HFF-Myc (cell line): ENCODE measurements around the gene LCOR.
A peak's percentile ranks its signal among the peaks of the same experiment; 100 is the strongest.

Experiments
- DNase-seq: peaks from one replicate; pipeline ENCODE4 v3.0.0-alpha.2; 2011; ENCODE audit warnings: low read depth; ENCODE audit errors: extremely low read depth
- H3K4me3 ChIP-seq: replicated peaks from 2 replicates; pipeline ENCODE4 v1.5.1; 2011; ENCODE audit warnings: low read depth, mild to moderate bottlenecking, control low read depth, low read length
- TF ChIP-seq, protein P1 (sequence below): IDR thresholded peaks from 2 replicates; pipeline ENCODE4 v1.5.1; 2012; ENCODE audit warnings: mild to moderate bottlenecking, low read depth, low read length, control low read depth; ENCODE audit errors: missing control alignments

Gene LCOR

DNA sequence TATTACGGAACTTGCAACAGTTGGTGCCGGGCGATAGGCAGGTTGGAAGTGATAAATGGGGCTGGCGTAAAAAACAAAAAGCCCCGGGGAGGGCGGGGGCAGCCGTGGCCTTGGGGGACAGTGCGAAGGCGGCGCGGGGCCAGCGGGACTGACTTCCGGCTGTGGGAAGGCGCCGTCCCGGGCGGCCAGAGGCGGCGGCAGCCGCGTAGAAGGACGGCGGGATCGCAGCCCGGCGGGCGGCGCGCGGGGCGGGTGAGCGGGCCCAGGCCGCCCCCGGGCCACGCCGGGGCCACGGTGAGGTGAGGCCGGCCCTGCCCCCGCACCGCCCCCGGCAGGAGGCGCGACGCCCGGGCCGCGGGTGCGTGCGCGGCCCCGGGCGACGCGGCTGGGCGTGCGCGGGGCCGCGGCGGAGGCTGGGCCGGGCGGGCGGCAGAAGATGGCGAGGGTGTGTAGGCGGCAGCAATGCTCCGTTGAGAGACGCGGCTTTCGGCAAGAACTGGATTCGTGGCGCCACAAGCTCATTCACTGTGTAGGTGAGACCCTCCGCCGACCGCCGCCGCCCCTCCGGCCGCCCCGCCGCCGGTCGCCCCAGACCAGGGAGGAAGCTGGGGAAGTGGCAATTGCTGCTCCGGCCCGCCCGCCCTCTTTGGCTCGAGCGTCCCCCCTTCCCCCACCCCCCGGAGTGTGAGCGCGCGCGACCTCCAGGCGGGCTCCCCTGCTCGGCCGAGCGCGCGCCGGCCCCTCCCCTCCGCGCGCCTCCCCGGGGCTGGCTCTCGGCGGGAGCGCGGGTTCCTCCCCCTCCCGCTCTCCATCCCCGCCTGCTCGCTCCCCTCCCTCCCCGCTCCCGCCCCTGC is at the start of gene LCOR:
Gene LCOR (plus strand): TSS at position 432 of the 854 bp plus-strand sequence. CDS start 116,760 bp downstream, outside the sequence.
- TF ChIP-seq, protein P1, sequence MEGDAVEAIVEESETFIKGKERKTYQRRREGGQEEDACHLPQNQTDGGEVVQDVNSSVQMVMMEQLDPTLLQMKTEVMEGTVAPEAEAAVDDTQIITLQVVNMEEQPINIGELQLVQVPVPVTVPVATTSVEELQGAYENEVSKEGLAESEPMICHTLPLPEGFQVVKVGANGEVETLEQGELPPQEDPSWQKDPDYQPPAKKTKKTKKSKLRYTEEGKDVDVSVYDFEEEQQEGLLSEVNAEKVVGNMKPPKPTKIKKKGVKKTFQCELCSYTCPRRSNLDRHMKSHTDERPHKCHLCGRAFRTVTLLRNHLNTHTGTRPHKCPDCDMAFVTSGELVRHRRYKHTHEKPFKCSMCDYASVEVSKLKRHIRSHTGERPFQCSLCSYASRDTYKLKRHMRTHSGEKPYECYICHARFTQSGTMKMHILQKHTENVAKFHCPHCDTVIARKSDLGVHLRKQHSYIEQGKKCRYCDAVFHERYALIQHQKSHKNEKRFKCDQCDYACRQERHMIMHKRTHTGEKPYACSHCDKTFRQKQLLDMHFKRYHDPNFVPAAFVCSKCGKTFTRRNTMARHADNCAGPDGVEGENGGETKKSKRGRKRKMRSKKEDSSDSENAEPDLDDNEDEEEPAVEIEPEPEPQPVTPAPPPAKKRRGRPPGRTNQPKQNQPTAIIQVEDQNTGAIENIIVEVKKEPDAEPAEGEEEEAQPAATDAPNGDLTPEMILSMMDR: no peak
- H3K4me3 ChIP-seq: peak within 1 kb of the TSS; percentile 76
- no peak for DNase-seq

- DNase-seq: no peak
- TF ChIP-seq, protein P1: no peak
- no peak overlapping the region for H3K4me3 ChIP-seq
Measured at GRCh38 chr10:96784253-96784652, 47.8 kb upstream of the LCOR start.

DNA sequence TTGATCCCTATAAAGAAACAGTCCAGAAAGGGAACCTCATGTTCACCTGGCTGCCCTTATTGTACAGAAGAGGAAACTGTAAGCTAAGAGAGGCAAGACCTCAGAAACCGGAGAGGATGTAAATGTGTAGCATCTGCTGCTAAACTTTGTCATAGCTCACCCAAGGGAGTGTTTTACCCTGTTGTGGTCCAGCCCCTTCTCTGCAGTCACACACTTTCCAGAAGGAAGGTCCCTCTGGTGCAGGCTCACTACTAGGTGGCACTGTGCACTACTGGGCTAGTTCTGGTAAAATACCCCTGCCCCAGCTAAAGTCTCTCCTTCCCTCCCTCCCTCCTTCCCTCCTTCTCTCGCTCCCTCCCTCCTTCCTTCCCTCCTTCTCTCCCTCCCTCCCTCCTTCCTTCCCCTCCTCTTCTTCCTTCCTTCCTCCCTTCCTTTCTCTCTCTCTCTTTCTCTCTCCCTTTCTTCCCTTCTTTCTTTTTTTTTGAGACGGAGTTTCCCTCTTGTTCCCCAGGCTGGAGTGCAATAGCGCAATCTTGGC is 42.5 kb upstream of the LCOR start:
- no peak for DNase-seq
- no peak overlapping the region for H3K4me3 ChIP-seq
- TF ChIP-seq, protein P1: no peak

GRCh38 chr10:96791902-96792301 is 40.2 kb upstream of the LCOR start:
- TF ChIP-seq, protein P1: no peak

GRCh38 chr10:96794836-96795733 is 37.0 kb upstream of the LCOR start:
- DNase-seq: no peak
- no peak overlapping the region for H3K4me3 ChIP-seq
- TF ChIP-seq, protein P1: no peak

More at GRCh38 chr10:96791902-96792301, 40.2 kb upstream of the LCOR start:
- no peak overlapping the region for H3K4me3 ChIP-seq
- DNase-seq: no peak

GRCh38 chr10:96797485-96797884 is 34.6 kb upstream of the LCOR start:
- TF ChIP-seq, protein P1: no peak
- no peak overlapping the region for H3K4me3 ChIP-seq
- no peak for DNase-seq
